GM06990 (cell line): ENCODE measurements around the gene LMOD2.

Source experiments
- DNase-seq: peaks from one replicate; pipeline ENCODE4 v3.0.0-alpha.2; 2011; ENCODE audit not compliant: insufficient read length; ENCODE audit errors: extremely low read depth
- H3K27me3 ChIP-seq: replicated peaks from 2 replicates; pipeline ENCODE4 v1.6.0; 2011; ENCODE audit warnings: low read length; ENCODE audit not compliant: control insufficient read depth, insufficient read depth
- H3K36me3 ChIP-seq: 2 replicates; pipeline ENCODE4 v1.5.1; 2011; ENCODE audit warnings: low read length; ENCODE audit not compliant: control insufficient read depth, insufficient read depth
- H3K4me3 ChIP-seq: replicated peaks from 2 replicates; pipeline ENCODE4 v1.5.1; 2011; ENCODE audit warnings: low read depth, mild to moderate bottlenecking, control low read depth, low read length
- CTCF ChIP-seq: IDR thresholded peaks from 2 replicates; pipeline ENCODE4 v1.5.1; 2011; ENCODE audit warnings: low read length, control low read depth, mild to moderate bottlenecking, inconsistent platforms; ENCODE audit not compliant: insufficient read depth, poor library complexity, severe bottlenecking

The LMOD2 gene

DNA sequence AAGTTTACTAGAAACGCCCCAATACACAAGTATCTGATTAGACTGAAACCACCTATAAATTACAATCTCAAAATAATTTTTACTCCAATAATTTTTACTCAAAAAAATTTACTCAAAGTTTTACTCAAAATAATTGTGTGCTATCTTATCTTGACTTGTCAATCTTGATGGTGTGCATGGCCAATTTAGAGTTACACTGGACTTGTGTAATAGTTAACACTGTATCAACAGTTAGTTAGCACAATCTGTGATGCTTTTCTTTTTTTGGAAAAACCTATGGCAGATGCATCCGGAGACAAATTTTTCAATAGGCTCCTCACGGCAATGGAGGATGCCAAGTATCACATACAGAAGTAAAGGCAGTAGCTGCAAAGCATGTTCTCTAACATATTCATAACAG is 24.9 kb downstream of the LMOD2 start:
- no peaks in the 10 kb centered on the region; the same call in 1 of the 2 replicates for H3K36me3 ChIP-seq
- no peaks in the 10 kb centered on the region for H3K27me3 ChIP-seq
- TF ChIP-seq CTCF: no peak
- DNase-seq: no peak
- no peak overlapping the region for H3K4me3 ChIP-seq

GRCh38 chr7:123681561-123681960 is 25.9 kb downstream of the LMOD2 start:
- TF ChIP-seq CTCF: no peak
- no peak for DNase-seq
- H3K27me3 ChIP-seq: no peaks in the 10 kb centered on the region
- no peaks in the 10 kb centered on the region; the same call in 1 of the 2 replicates for H3K36me3 ChIP-seq
- no peak overlapping the region for H3K4me3 ChIP-seq

DNA sequence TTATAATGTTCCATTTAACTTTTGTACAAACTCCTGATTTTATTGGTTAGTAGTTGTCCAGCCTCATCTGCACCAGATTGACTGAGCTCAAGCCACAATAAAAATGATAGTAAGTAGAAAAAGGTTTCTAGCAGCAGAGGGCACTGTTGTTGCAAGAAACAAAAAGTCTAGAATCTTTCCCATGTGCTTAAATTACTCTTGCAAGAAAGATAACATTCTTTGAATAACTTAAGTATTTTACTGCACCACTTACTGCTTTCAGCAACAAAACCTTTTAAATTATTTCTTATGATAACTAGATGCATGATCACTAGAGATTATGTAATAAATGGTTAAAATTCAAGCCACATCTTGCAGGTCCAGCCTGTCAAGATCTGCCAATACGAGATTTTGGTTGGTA is 27.0 kb downstream of the LMOD2 start:
- no peak for DNase-seq
- H3K36me3 ChIP-seq: no peaks in the 10 kb centered on the region; the same call in 1 of the 2 replicates
- H3K4me3 ChIP-seq: no peak overlapping the region
- H3K27me3 ChIP-seq: no peaks in the 10 kb centered on the region
- TF ChIP-seq CTCF: peak; percentile 46

GRCh38 chr7:123687161-123687560 is 31.5 kb downstream of the LMOD2 start:
- no peak overlapping the region for H3K4me3 ChIP-seq
- H3K36me3 ChIP-seq: no peaks in the 10 kb centered on the region; the same call in none of the 2 replicates
- DNase-seq: no peak
- H3K27me3 ChIP-seq: no peaks in the 10 kb centered on the region
- TF ChIP-seq CTCF: no peak

DNA sequence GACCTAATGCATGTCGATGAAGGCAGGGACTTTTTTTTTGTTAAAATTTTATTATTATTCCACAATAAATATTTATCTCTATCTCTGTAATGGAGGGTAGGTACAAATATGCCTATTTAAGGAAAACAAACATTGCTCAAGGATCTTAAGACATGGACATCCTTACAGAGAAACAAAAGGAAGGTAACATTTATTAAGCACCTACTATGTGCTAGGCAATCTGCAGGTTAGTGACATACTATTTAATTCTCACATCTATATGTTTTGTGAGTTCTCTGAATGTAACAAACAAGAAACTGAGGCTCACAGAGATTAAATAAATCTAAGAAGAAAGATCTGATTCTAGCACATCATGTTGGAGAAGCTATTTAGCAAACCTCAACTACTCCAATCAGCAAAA is 32.1 kb downstream of the LMOD2 start:
- no peak for TF ChIP-seq CTCF
- H3K36me3 ChIP-seq: peaks cover 3% of the 10 kb centered on the region
- H3K4me3 ChIP-seq: no peak overlapping the region
- H3K27me3 ChIP-seq: no peaks in the 10 kb centered on the region
- no peak for DNase-seq

DNA sequence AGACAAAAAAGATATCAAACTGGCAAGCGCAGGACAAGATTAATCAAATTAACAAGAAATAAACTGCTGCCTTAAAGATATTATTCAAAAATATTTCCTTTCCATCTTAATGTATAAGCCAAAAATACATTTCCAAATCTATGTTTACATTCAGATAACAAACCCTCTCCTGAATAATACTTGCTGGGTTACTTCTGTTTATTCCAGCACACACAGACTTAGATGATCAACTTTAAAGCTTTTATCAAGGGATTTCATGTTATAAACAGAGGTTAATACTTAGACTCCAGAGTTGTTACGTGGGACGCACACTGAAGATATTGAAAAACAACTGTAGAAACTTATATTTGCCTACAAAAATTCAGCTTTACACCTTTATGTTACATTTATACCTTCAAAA is 33.6 kb downstream of the LMOD2 start:
- H3K36me3 ChIP-seq: peaks cover 3% of the 10 kb centered on the region
- no peak for DNase-seq
- H3K4me3 ChIP-seq: no peak overlapping the region
- H3K27me3 ChIP-seq: no peaks in the 10 kb centered on the region
- no peak for TF ChIP-seq CTCF
